ENCODE results near the gene AWAT2. TPM values are rescaled to one million over a fixed set of nuclear protein-coding genes. Genes with fewer than 3 reads are reported as not detected.

Gene AWAT2
- total RNA-seq, 2 experiments from 2014 or later, result not detected

GRCh38 chrX:70033348-70034051, 16.2 kb downstream of the AWAT2 start:
- H3K4me1 Mint-ChIP-seq, result peaks cover 20% of the 10 kb centered on the region
- peak; percentile 27 for DNase-seq
- H3K36me3 Mint-ChIP-seq (ENCODE audit: low read depth), result no peaks in the 10 kb centered on the region
- no peak overlapping the region for H3K27ac Mint-ChIP-seq
- ChIA-PET CTCF (interaction anchor here (0.7 kb wide), 1 partner anchor 24 kb away, joined by 3 read pairs; no protein-coding TSS in a partner anchor), POLR2A (no interaction called here)
- no peaks in the 10 kb centered on the region for H3K9me3 Mint-ChIP-seq
- H3K4me3 Mint-ChIP-seq, result no peak overlapping the region
- H3K27me3 Mint-ChIP-seq, result no peaks in the 10 kb centered on the region

GRCh38 chrX:70032792-70033191, 16.9 kb downstream of the AWAT2 start:
- H3K4me3 Mint-ChIP-seq, result no peak overlapping the region
- CTCF ChIA-PET, result interaction anchor here (0.6 kb wide), 1 partner anchor 1560 kb away, joined by 3 read pairs; no protein-coding TSS in a partner anchor
- no peak for DNase-seq

DNA sequence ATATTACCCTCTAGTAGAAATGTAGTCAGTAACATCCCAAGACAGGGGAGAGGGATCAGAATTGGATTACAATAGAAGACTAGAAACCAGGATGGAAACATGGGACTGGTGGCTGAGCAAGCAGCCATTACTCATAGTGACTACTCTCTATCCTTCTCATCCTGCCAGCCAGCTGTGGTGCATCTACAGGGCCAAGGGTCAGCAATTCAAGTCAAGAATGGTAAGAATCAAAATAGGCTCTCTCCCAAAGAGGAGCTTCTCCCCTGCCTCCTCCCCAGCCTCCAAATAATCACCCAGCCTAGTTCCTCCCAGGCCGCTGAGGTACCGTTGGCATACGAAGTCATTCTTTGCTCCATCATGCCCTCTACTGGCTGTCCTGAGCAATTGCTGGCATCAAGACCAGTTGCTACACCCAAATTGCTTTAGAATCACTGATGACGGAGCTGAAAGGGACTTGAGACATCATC, 19.4 kb downstream of the AWAT2 start:
- no peak overlapping the region for H3K4me3 Mint-ChIP-seq
- H3K27me3 Mint-ChIP-seq, result peaks cover 6% of the 10 kb centered on the region
- DNase-seq, result peak; percentile 53
- CTCF ChIA-PET, result interaction anchor here (1.6 to 2.4 kb wide), 3 partner anchors 9 to 492 kb away, joined by 5 to 9 read pairs (median 9); no protein-coding TSS in a partner anchor
- POLR2A ChIA-PET, result no interaction called here
- H3K9me3 Mint-ChIP-seq, result peaks cover 2% of the 10 kb centered on the region
- no peak overlapping the region for H3K27ac Mint-ChIP-seq
- H3K4me1 Mint-ChIP-seq, result peaks cover 36% of the 10 kb centered on the region
- H3K36me3 Mint-ChIP-seq (ENCODE audit: low read depth), result peaks cover 1% of the 10 kb centered on the region

More at GRCh38 chrX:70032792-70033191, 16.9 kb downstream of the AWAT2 start:
- Mint-ChIP-seq H3K9me3 (no peaks in the 10 kb centered on the region), H3K27ac (peak overlapping the region; percentile 13), H3K36me3 (ENCODE audit: low read depth) (no peaks in the 10 kb centered on the region), H3K27me3 (no peaks in the 10 kb centered on the region), H3K4me1 (peaks cover 20% of the 10 kb centered on the region)
- POLR2A ChIA-PET, result no interaction called here

DNA sequence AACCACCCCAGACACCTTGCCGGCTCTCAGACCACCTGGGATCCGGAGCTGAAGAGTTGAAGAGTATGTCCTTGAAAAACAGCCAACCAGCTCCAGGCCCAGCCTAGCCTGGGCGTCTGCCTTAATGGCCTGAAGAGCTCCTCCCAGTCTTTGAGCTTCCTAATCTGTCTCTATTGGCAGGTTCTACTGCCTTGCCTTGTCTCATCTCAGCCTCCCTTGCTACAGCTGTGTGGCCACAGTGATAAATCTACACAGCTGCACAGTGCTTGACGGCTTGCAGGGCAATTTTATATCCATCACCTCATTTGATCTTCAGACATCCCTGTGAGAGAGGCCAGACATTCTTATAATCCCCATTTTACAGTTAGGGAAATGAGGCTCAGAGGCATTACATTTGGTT, 19.9 kb downstream of the AWAT2 start:
- no peak for DNase-seq
- Mint-ChIP-seq H3K4me1 (peaks cover 36% of the 10 kb centered on the region), H3K36me3 (ENCODE audit: low read depth) (peaks cover 1% of the 10 kb centered on the region), H3K27me3 (peaks cover 6% of the 10 kb centered on the region), H3K9me3 (peaks cover 2% of the 10 kb centered on the region), H3K4me3 (no peak overlapping the region), H3K27ac (no peak overlapping the region)
- CTCF ChIA-PET, result interaction anchor here (0.6 to 2.4 kb wide), 4 partner anchors 9 to 492 kb away, joined by 4 to 9 read pairs (median 7); no protein-coding TSS in a partner anchor
- POLR2A ChIA-PET, result no interaction called here

GRCh38 chrX:70026851-70027200, 22.9 kb downstream of the AWAT2 start:
- peaks cover 2% of the 10 kb centered on the region for H3K9me3 Mint-ChIP-seq
- no peak overlapping the region for H3K4me3 Mint-ChIP-seq
- no peak overlapping the region for H3K27ac Mint-ChIP-seq

DNA sequence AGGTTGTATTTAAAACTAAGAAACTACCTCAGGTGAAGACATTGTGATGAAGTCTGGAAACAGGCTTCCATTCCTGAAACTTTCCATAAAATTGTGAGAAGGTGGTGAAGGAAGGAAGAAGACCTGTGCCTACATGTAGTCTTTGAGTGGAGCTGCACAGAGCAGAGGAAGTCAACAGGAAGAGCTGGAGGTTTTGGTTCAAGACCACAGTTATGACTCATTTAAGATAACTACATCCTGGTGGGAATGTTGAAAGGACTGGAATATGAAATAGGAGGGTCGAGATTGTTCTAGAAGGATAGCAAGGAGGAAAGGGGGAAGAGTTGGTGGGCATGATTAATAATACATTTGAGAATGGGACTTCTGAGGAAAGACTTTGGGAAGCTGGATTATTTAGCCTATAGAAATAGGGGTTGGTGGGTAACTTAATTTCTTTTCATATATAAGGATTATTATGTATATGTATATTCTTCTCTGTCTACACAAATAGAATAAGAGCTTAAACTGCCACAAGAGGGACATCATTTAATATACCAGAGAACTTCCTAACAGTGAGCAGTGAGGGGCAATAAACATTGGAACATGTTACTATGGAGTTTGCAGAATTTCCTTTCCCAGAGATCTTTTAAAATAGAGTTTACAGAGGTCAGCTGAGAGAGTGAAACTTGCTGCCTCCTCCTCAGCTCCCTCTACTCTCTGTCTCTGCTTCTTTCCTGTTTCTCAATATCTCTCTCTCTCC, 23.5 kb downstream of the AWAT2 start:
- Mint-ChIP-seq H3K27me3 (peaks cover 6% of the 10 kb centered on the region), H3K27ac (no peak overlapping the region), H3K4me1 (peaks cover 32% of the 10 kb centered on the region), H3K36me3 (ENCODE audit: low read depth) (peaks cover 1% of the 10 kb centered on the region), H3K9me3 (peaks cover 2% of the 10 kb centered on the region), H3K4me3 (no peak overlapping the region)
- ChIA-PET POLR2A (no interaction called here), CTCF (interaction anchor here (1.3 kb wide), 1 partner anchor 70 kb away, joined by 4 read pairs; no protein-coding TSS in a partner anchor)
- no peak for DNase-seq

More at GRCh38 chrX:70026851-70027200, 22.9 kb downstream of the AWAT2 start:
- Mint-ChIP-seq H3K36me3 (ENCODE audit: low read depth) (peaks cover 1% of the 10 kb centered on the region), H3K4me1 (peaks cover 33% of the 10 kb centered on the region), H3K27me3 (peaks cover 6% of the 10 kb centered on the region)
- DNase-seq, result no peak
- ChIA-PET CTCF (no interaction called here), POLR2A (no interaction called here)

- H3K27me3 Mint-ChIP-seq, result peaks cover 6% of the 10 kb centered on the region
- H3K4me1 Mint-ChIP-seq, result peaks cover 25% of the 10 kb centered on the region
- H3K9me3 Mint-ChIP-seq, result peaks cover 2% of the 10 kb centered on the region
- POLR2A ChIA-PET, result no interaction called here
- CTCF ChIA-PET, result interaction anchor here (0.5 to 1.3 kb wide), 2 partner anchors 51 to 71 kb away, joined by 3 to 4 read pairs; no protein-coding TSS in a partner anchor
- peaks cover 1% of the 10 kb centered on the region for H3K36me3 Mint-ChIP-seq (ENCODE audit: low read depth)
- DNase-seq, result no peak
- H3K4me3 Mint-ChIP-seq, result no peak overlapping the region
- no peak overlapping the region for H3K27ac Mint-ChIP-seq
Measured at GRCh38 chrX:70025464-70025863, 24.3 kb downstream of the AWAT2 start.

DNA sequence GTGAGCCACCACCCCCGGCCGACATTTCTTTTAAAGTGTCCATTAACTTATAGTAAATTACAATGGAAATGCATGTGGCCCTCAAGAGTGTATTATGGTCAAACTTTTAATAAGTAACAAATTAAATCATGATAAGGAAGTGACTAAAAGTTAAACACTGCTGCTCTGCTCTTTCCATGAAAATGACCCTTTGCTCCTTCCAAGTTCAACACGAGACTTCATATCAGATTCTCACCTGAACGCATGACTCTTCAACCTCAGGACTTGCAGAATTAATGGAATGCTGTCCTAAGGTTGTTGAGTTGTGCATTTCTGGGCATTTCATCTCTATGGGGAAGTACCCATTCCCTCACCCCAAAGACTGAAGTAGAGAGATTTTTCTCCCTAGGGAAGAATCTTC, 27.1 kb downstream of the AWAT2 start:
- no peak overlapping the region for H3K4me3 Mint-ChIP-seq
- H3K4me1 Mint-ChIP-seq, result peaks cover 19% of the 10 kb centered on the region
- no peak overlapping the region for H3K27ac Mint-ChIP-seq
- H3K36me3 Mint-ChIP-seq (ENCODE audit: low read depth), result peaks cover 4% of the 10 kb centered on the region
- H3K27me3 Mint-ChIP-seq, result peaks cover 6% of the 10 kb centered on the region
- H3K9me3 Mint-ChIP-seq, result peaks cover 2% of the 10 kb centered on the region
- CTCF ChIA-PET, result no interaction called here
- no peak for DNase-seq
- POLR2A ChIA-PET, result no interaction called here

GRCh38 chrX:70016513-70016912, 33.2 kb downstream of the AWAT2 start:
- DNase-seq, result no peak
- H3K4me1 Mint-ChIP-seq, result peaks cover 23% of the 10 kb centered on the region
- H3K9me3 Mint-ChIP-seq, result no peaks in the 10 kb centered on the region
- H3K27ac Mint-ChIP-seq, result peak overlapping the region; percentile 84
- H3K27me3 Mint-ChIP-seq, result peaks cover 3% of the 10 kb centered on the region
- peak overlapping the region; percentile 3 for H3K4me3 Mint-ChIP-seq
- CTCF ChIA-PET, result interaction anchor here (1.2 kb wide), 1 partner anchor 13 kb away, joined by 4 read pairs; no protein-coding TSS in a partner anchor
- POLR2A ChIA-PET, result no interaction called here
- peaks cover 3% of the 10 kb centered on the region for H3K36me3 Mint-ChIP-seq (ENCODE audit: low read depth)

GRCh38 chrX:70013466-70014381, 36.0 kb downstream of the AWAT2 start:
- ChIA-PET POLR2A (no interaction called here), CTCF (no interaction called here)
- peaks cover 3% of the 10 kb centered on the region for H3K36me3 Mint-ChIP-seq (ENCODE audit: low read depth)
- H3K4me3 Mint-ChIP-seq, result no peak overlapping the region
- H3K27ac Mint-ChIP-seq, result no peak overlapping the region
- no peak for DNase-seq
- peaks cover 23% of the 10 kb centered on the region for H3K4me1 Mint-ChIP-seq
- H3K9me3 Mint-ChIP-seq, result no peaks in the 10 kb centered on the region
- peaks cover 4% of the 10 kb centered on the region for H3K27me3 Mint-ChIP-seq

DNA sequence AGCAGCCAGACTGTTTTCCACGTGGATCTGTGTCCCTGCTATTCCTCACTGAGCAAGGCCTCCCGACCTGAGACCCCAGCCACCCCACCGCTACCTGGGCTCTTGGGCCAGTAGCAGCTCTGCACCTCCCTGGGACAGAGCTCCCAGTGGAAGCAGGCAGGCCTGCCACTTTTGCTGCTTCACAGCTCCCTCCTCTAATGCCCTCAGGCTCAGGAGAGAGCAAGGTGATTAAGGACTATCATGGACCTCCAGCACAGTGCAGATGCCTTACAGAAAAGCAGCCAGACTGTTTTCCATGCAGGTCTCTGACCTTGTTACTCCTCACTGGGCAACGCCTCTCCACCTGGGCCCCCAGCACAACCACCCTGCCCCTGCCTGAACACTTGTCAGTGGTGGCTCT, 37.0 kb downstream of the AWAT2 start:
- H3K4me3 Mint-ChIP-seq, result no peak overlapping the region
- DNase-seq, result no peak
- POLR2A ChIA-PET, result no interaction called here
- peaks cover 6% of the 10 kb centered on the region for H3K27me3 Mint-ChIP-seq
- no peaks in the 10 kb centered on the region for H3K9me3 Mint-ChIP-seq
- peaks cover 20% of the 10 kb centered on the region for H3K4me1 Mint-ChIP-seq
- no peak overlapping the region for H3K27ac Mint-ChIP-seq
- CTCF ChIA-PET, result interaction anchor here (1.2 kb wide), 1 partner anchor 10 kb away, joined by 3 read pairs; no protein-coding TSS in a partner anchor
- peaks cover under 1% of the 10 kb centered on the region for H3K36me3 Mint-ChIP-seq (ENCODE audit: low read depth)

DNA sequence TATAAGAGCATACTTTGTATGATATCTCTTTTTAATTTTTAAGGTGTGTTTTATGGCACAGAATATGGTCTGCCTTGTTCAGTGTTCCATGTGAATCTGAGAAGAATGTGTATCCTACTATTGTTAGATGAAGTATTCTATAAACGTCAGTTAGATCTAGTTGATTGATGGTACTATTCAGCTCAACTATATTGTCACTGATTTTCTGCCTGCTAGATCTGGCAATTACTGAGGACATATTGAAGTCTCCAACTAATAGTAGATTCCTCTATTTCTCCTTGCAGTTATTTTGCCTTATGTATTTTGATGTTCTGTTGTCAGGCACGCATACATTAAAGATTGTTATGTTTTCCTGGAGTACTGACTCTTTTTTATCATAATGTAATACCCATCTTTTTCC, 39.8 kb downstream of the AWAT2 start:
- POLR2A ChIA-PET, result no interaction called here
- Mint-ChIP-seq H3K9me3 (no peaks in the 10 kb centered on the region), H3K27me3 (peaks cover 11% of the 10 kb centered on the region), H3K27ac (no peak overlapping the region), H3K4me3 (no peak overlapping the region), H3K36me3 (ENCODE audit: low read depth) (no peaks in the 10 kb centered on the region), H3K4me1 (no peaks in the 10 kb centered on the region)
- DNase-seq, result no peak
- CTCF ChIA-PET, result no interaction called here
